Thoracic aorta (tissue), 2 donors: ENCODE measurements around the gene MAPK8. TPM values are rescaled to one million over a fixed set of nuclear protein-coding genes. Genes with fewer than 3 reads are reported as not detected.

Source experiments
- ATAC-seq: fragments of 150-250 bp; one replicate; pipeline ENCODE4 v1.8.0; 2017; ENCODE audit warnings: low read depth; ENCODE audit not compliant: insufficient number of reproducible peaks, low FRiP score
- DNase-seq: peaks from one replicate; pipeline ENCODE4 v3.0.0-alpha.2; 2020; ENCODE audit warnings: low spot score
- H3K27ac ChIP-seq, 2 donors: fragments of 200-600 bp; sonication (generic); 1 replicate in 1 of 2; 2 replicates in 1 of 2; pipeline ENCODE4 v1.5.1; 2016; ENCODE audit warnings: mild to moderate bottlenecking in 2 of 2, moderate library complexity in 2 of 2
- H3K27me3 ChIP-seq: fragments of 200-600 bp; sonication (generic); replicated peaks from 2 replicates; pipeline ENCODE4 v1.6.0; 2016; ENCODE audit warnings: mild to moderate bottlenecking; ENCODE audit not compliant: insufficient read depth
- H3K36me3 ChIP-seq: fragments of 200-600 bp; sonication (generic); one replicate; pipeline ENCODE4 v1.5.1; 2016
- H3K4me1 ChIP-seq, 2 donors: fragments of 200-600 bp; sonication (generic); 1 replicate in 1 of 2; 2 replicates in 1 of 2; pipeline versions ENCODE4 v1.5.1 to v1.6.0; 2016; ENCODE audit warnings: low read depth in 2 of 2, mild to moderate bottlenecking in 1 of 2; ENCODE audit not compliant: control insufficient read depth in 1 of 2
- H3K4me3 ChIP-seq: fragments of 200-600 bp; sonication (generic); 2 replicates; pipeline ENCODE4 v1.5.1; 2016; ENCODE audit warnings: mild to moderate bottlenecking
- H3K9me3 ChIP-seq: fragments of 200-600 bp; sonication (generic); 2 replicates; pipeline ENCODE4 v1.5.1; 2016
- total RNA-seq, 2 donors: library from RNA; depleted of rRNA; stranded (reverse); fragments of >200 nt; gene quantifications; one replicate each; pipeline versions ENCODE4 v1.1.0 to v1.2.3, GENCODE V29; 2016
- TF ChIP-seq, protein P1 (sequence below): fragments of 200-600 bp; sonication (generic); IDR thresholded peaks from one replicate; pipeline ENCODE4 v1.5.1; 2019; ENCODE audit warnings: antibody characterized with exemption

The MAPK8 gene
- total RNA-seq, 2 donors from 2014 or later = 19.5 to 57.4 TPM

DNA sequence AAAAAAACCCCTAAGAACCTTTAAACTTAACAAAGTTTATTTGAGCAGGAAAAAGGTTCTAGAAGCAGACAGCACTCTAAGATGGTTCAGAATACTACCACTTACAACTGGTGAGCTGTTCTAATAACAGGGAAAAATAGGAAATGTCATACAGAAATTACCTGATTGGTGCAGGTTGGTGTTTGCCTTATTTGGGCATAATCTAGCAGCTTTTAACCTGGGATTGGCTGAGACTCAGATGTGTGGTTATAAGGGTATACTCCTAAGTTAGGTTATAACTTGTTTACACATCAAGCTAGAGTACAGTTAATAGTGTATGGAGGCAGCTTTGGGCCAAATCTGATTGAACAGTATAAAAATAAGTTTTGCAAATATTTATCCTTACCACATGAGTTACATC is 59.8 kb downstream of the MAPK8 start:
- Histone ChIP-seq H3K4me1 (peaks cover 0 to 13% of the 10 kb centered on the region in 2 donors), H3K36me3 (no peaks in the 10 kb centered on the region), H3K4me3 (no peak overlapping the region), H3K9me3 (no peaks in the 10 kb centered on the region), H3K27me3 (no peaks in the 10 kb centered on the region), H3K27ac (no peak overlapping the region)
- ATAC-seq (no peak), DNase-seq (no peak)
- TF ChIP-seq, protein P1, sequence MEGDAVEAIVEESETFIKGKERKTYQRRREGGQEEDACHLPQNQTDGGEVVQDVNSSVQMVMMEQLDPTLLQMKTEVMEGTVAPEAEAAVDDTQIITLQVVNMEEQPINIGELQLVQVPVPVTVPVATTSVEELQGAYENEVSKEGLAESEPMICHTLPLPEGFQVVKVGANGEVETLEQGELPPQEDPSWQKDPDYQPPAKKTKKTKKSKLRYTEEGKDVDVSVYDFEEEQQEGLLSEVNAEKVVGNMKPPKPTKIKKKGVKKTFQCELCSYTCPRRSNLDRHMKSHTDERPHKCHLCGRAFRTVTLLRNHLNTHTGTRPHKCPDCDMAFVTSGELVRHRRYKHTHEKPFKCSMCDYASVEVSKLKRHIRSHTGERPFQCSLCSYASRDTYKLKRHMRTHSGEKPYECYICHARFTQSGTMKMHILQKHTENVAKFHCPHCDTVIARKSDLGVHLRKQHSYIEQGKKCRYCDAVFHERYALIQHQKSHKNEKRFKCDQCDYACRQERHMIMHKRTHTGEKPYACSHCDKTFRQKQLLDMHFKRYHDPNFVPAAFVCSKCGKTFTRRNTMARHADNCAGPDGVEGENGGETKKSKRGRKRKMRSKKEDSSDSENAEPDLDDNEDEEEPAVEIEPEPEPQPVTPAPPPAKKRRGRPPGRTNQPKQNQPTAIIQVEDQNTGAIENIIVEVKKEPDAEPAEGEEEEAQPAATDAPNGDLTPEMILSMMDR = no peak

DNA sequence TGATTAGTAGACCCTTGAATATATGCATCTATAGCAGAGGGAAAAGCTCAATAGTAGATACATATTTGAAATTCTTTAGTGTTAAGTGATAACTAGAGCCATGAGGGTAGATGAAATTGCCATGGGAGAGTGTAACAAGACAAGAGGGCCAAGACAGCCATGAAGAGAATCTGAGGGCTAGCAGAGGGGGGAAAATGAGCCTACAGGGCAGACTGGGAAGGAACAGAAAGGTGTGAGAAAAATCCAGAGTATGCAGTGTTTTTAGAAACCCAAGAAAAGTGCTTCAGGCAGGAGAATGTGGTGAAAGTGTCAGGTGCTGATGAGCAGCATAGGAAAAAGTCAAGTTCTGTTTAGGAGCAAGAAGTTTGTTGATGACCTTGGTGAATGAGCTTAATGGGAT is 63.0 kb downstream of the MAPK8 start:
- TF ChIP-seq, protein P1 = no peak
- no peak for ATAC-seq
- Histone ChIP-seq H3K27ac (no peak overlapping the region), H3K4me1 (peaks cover 0 to 8% of the 10 kb centered on the region in 2 donors), H3K9me3 (no peaks in the 10 kb centered on the region), H3K36me3 (no peaks in the 10 kb centered on the region), H3K27me3 (no peaks in the 10 kb centered on the region), H3K4me3 (no peak overlapping the region)
- DNase-seq = no peak

DNA sequence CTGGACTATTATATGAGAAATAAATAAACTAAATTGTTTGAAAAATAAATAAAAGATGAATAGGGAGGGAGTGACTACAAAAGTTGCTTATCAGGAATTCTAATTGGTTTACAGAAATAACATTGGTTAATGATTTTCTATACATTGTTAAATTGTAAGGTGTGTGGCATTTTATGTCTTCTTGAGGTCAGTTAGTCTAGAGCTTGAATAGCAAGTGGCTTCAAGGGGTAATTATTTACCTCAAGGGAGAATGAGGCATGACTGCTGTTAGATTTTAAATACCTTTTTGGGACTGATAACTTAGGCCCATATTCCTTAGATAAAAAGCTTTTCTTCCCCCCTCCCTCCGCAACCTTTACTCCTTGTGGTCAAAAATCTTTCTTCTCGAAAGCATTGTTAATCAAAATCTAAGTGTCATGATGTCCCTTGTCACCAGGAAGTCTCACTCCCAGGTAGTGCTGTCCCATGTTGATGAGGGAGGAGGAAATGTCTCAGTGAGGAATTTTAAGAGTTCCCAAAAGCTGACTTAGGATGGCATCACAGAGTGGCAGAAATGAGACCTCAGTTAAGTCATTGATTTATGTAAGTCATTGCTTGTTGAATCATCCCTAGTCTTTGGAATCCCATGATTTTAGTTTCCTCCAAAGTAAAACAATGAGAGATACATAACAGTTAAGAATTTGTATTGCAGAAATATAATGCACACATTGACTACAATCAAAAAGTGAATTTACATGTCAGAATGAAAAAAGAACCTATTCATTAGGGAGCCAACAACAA is 71.5 kb downstream of the MAPK8 start:
- H3K9me3 ChIP-seq = peaks cover 3% of the 10 kb centered on the region
- H3K4me3 ChIP-seq = no peak overlapping the region
- TF ChIP-seq, protein P1 = no peak
- no peaks in the 10 kb centered on the region for H3K4me1 ChIP-seq
- ATAC-seq (no peak), DNase-seq (no peak)
- H3K36me3 ChIP-seq = no peaks in the 10 kb centered on the region
- no peak overlapping the region for H3K27ac ChIP-seq
- H3K27me3 ChIP-seq = no peaks in the 10 kb centered on the region

DNA sequence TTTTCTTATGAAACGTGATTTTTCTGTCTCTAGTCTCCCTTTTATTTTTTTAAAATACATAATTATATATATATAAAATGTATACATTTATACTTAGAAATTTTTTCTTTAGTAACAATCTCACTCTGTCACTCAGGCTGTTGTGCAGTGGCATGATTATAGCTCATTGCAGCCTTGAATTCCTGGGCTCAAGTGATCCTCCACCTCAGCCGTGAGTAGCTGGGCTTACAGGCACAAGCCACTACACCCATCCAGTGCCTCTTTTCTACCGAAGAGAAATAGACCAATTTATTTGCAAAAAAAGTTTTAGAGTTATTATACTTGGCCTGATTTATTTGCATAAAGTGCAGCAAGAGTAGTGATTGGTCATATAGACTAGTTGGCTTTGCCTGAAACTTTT is 72.2 kb downstream of the MAPK8 start:
- DNase-seq (no peak), ATAC-seq (no peak)
- TF ChIP-seq, protein P1 = no peak
- no peaks in the 10 kb centered on the region for H3K27me3 ChIP-seq
- peaks cover 3% of the 10 kb centered on the region for H3K9me3 ChIP-seq
- no peaks in the 10 kb centered on the region for H3K4me1 ChIP-seq
- no peak overlapping the region for H3K27ac ChIP-seq
- H3K4me3 ChIP-seq = no peak overlapping the region
- H3K36me3 ChIP-seq = no peaks in the 10 kb centered on the region

DNA sequence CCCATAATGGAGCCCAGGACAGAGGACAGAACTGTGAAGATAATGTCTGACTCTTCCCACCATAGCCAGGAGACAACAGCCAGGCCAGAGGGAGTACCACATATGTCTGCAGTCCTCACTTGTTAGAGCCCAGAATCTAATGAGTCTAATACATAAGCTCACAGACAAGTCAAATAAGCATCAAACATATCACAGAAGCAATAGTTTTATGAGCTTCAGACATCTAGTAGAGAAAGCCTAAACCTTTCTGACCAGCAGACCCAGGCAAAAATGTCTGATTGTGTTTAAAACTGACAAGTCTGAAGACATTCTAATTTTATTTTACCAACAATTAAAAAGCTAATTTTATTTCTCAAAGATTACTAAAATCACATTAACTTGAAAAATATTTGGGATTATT is 75.5 kb downstream of the MAPK8 start:
- DNase-seq = no peak
- TF ChIP-seq, protein P1 = no peak
- Histone ChIP-seq H3K4me1 (no peaks in the 10 kb centered on the region), H3K27me3 (no peaks in the 10 kb centered on the region), H3K27ac (no peak overlapping the region), H3K9me3 (no peaks in the 10 kb centered on the region), H3K4me3 (no peak overlapping the region), H3K36me3 (no peaks in the 10 kb centered on the region)
- no peak for ATAC-seq
